ENCODE data around the gene ATG7.

ATG7 gene

GRCh38 chr3:11271986-11272904, at the start of gene ATG7:
ATG7 (plus strand) TSS chr3:11272397; CDS start chr3:11298696, 26,299 bp downstream.
- peaks cover 20% of the 10 kb centered on the region for H3K36me3 ChIP-seq (ENCODE audit: control insufficient read depth, low read length)
- H3K4me3 ChIP-seq (ENCODE audit: low read length): peak within 1 kb of the TSS; percentile 91
- peaks cover 19% of the 10 kb centered on the region for H3K4me1 ChIP-seq (ENCODE audit: control insufficient read depth, low read length)
- TF ChIP-seq CTCF (IDR thresholded peaks at IDR 0.05; ENCODE audit: low read depth, low read length, poor library complexity, severe bottlenecking) (no peak), EZH2phosphoT487 (IDR thresholded peaks at IDR 0.05; ENCODE audit: borderline replicate concordance, low read length) (no peak)
- no peaks in the 10 kb centered on the region for H3F3A ChIP-seq (ENCODE audit: control insufficient read depth, insufficient read depth)
- H3K79me2 ChIP-seq (ENCODE audit: control insufficient read depth, low read length): peaks cover 40% of the 10 kb centered on the region
- peak within 1 kb of the TSS; percentile 42 for H3K27ac ChIP-seq (ENCODE audit: low read depth, low read length)
- H4K20me1 ChIP-seq (ENCODE audit: control insufficient read depth, insufficient read depth, low read depth, low read length): no peaks in the 10 kb centered on the region
- H3K27me3 ChIP-seq (ENCODE audit: control insufficient read depth, low read length): peaks cover 1% of the 10 kb centered on the region; the same call in 1 of the 2 replicates
- no peaks in the 10 kb centered on the region for H3K9me2 ChIP-seq (replicated peaks; ENCODE audit: control insufficient read depth, low read length)
- H3K9me3 ChIP-seq (ENCODE audit: control insufficient read depth, insufficient read depth, low read length): no peaks in the 10 kb centered on the region
- H3K4me2 ChIP-seq (ENCODE audit: low read length): peak within 1 kb of the TSS; percentile 66

GRCh38 chr3:11224010-11224409, 48.2 kb upstream of the ATG7 start:
- Histone ChIP-seq H3K36me3 (ENCODE audit: control insufficient read depth, low read length) (no peaks in the 10 kb centered on the region), H3K9me3 (ENCODE audit: control insufficient read depth, insufficient read depth, low read length) (no peaks in the 10 kb centered on the region), H4K20me1 (ENCODE audit: control insufficient read depth, insufficient read depth, low read depth, low read length) (no peaks in the 10 kb centered on the region), H3K27me3 (ENCODE audit: control insufficient read depth, low read length) (no peaks in the 10 kb centered on the region), H3F3A (ENCODE audit: control insufficient read depth, insufficient read depth) (no peaks in the 10 kb centered on the region), H3K9me2 (replicated peaks; ENCODE audit: control insufficient read depth, low read length) (no peaks in the 10 kb centered on the region), H3K4me1 (ENCODE audit: control insufficient read depth, low read length) (no peaks in the 10 kb centered on the region), H3K27ac (ENCODE audit: low read depth, low read length) (no peak overlapping the region), H3K4me2 (ENCODE audit: low read length) (no peak overlapping the region), H3K4me3 (ENCODE audit: low read length) (no peak overlapping the region), H3K79me2 (ENCODE audit: control insufficient read depth, low read length) (no peaks in the 10 kb centered on the region)
- TF ChIP-seq EZH2phosphoT487 (IDR thresholded peaks at IDR 0.05; ENCODE audit: borderline replicate concordance, low read length) (no peak), CTCF (IDR thresholded peaks at IDR 0.05; ENCODE audit: low read depth, low read length, poor library complexity, severe bottlenecking) (no peak)

GRCh38 chr3:11224870-11225229, 47.3 kb upstream of the ATG7 start:
- Histone ChIP-seq H3K36me3 (ENCODE audit: control insufficient read depth, low read length) (no peaks in the 10 kb centered on the region), H3K4me3 (ENCODE audit: low read length) (no peak overlapping the region), H3K4me2 (ENCODE audit: low read length) (no peak overlapping the region), H3K9me2 (replicated peaks; ENCODE audit: control insufficient read depth, low read length) (no peaks in the 10 kb centered on the region), H3K4me1 (ENCODE audit: control insufficient read depth, low read length) (no peaks in the 10 kb centered on the region), H3K79me2 (ENCODE audit: control insufficient read depth, low read length) (no peaks in the 10 kb centered on the region), H3K27me3 (ENCODE audit: control insufficient read depth, low read length) (peaks cover under 1% of the 10 kb centered on the region; the same call in 1 of the 2 replicates), H3F3A (ENCODE audit: control insufficient read depth, insufficient read depth) (no peaks in the 10 kb centered on the region), H3K27ac (ENCODE audit: low read depth, low read length) (no peak overlapping the region), H4K20me1 (ENCODE audit: control insufficient read depth, insufficient read depth, low read depth, low read length) (no peaks in the 10 kb centered on the region), H3K9me3 (ENCODE audit: control insufficient read depth, insufficient read depth, low read length) (no peaks in the 10 kb centered on the region)
- no peak for TF ChIP-seq CTCF (IDR thresholded peaks at IDR 0.05; ENCODE audit: low read depth, low read length, poor library complexity, severe bottlenecking)
- no peak for TF ChIP-seq EZH2phosphoT487 (IDR thresholded peaks at IDR 0.05; ENCODE audit: borderline replicate concordance, low read length)

Measured in DOHH2 (cell line).